HG02588 (cell line): ENCODE measurements around the gene CFAP43.
"Not testable (repeated sequence)": the region's sequence is repeated elsewhere in the genome, so short reads cannot be mapped to it uniquely, and the experiment has no call there.

Experiments
- ATAC-seq: cut with Tn5 transposase; IDR thresholded peaks from one replicate; pipeline ENCODE4 v1.9.1; 2021; ENCODE audit warnings: mild to moderate bottlenecking, moderate library complexity; ENCODE audit not compliant: unreplicated experiment

CFAP43 gene

DNA sequence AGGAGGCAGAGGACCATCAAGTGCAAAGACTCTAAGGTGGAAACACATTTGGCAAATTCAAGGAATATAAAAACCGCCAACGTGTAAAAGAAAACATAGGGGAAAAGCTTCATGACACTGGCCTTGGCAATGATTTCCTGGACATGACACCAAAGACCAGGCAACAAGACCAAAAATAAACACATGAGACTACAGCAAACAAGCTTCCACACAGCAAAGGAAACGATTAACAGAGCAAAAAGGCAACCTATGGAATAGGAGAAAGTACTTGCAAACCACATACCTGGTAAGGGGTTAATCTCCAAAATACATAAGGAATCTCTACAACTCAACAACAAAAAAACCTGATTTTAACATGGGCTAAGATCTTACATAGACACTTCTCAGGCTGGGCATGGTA is 26.0 kb upstream of the CFAP43 start:
- no peak for ATAC-seq

- no peak for ATAC-seq
These were observed 25.1 kb upstream of the CFAP43 start for GRCh38 chr10:104257235-104257634.

DNA sequence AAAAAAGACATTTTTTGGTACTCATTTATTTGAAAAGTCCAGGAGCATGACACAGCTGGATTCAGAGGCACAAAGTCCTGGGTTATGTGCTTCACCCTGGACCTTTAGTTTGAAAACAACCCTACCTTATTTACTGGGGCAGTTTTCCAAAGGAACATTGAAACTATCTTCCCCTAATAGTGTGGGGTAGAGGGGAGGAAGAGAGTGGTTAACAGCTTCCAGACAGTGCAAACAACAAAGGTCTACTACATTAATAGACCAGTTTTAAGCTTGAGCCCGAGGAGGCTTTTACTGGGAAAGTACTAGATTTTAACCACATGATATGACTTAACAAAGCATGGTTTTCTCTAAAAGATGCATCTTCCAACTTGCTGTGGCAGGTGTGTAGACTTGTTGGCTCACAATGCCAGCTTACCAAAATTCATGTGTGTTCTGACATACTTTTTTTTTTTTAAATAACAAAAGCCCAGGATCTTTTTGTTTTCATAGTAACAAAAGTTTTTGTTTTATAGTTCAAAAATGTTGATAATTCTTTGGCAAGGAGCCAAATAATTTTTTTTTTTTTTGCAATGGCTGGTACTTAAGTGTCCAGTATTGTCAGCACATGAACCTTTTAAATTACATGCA is 24.3 kb upstream of the CFAP43 start:
- no peak for ATAC-seq

GRCh38 chr10:104255311-104255981 is 23.3 kb upstream of the CFAP43 start:
- ATAC-seq = no peak

DNA sequence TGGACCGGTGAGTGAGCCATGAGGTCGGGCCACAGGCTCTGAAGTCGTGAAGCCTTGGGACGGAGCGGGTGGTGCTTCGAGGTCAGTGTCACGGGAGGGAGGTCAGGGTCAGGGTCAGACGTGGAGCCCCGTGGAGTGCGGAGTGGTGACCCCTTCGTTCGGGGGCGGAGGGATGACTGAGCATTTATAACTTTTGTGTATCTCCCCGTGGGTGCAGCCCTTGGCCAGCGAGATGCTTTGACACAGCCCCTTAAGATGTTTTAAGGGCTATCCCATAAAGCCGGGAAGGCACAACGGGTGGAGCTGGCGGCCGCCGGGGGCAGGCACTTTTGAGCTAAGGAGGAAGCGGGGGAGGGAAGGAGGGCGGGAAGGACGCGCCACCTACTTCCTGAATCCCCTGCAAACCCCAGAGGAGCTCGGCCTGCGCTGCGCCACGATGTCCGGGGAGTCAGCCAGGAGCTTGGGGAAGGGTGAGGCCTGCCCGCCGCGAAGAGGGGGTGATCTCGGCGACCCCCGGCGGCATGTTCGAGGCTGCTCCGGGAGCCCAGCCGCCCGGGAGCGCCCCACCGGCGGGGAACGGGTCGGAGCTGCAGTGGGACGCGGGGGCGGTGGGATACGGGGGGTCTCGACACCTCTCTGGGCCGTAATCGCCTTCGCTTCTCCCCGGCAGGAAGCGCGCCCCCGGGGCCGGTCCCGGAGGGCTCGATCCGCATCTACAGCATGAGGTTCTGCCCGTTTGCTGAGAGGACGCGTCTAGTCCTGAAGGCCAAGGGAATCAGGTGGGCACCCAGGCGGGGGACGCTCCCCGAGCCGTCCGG is 22.5 kb upstream of the CFAP43 start, which contains the start of gene GSTO1:
Gene GSTO1 (plus strand): TSS at position 400 of the 818 bp plus-strand sequence. CDS start 37 bp downstream, at position 437.
- peak; percentile 75 for ATAC-seq

GRCh38 chr10:104253606-104254410 is 21.6 kb upstream of the CFAP43 start:
- ATAC-seq = no peak

- ATAC-seq = no peak
These were observed 20.9 kb upstream of the CFAP43 start for GRCh38 chr10:104253106-104253505.

DNA sequence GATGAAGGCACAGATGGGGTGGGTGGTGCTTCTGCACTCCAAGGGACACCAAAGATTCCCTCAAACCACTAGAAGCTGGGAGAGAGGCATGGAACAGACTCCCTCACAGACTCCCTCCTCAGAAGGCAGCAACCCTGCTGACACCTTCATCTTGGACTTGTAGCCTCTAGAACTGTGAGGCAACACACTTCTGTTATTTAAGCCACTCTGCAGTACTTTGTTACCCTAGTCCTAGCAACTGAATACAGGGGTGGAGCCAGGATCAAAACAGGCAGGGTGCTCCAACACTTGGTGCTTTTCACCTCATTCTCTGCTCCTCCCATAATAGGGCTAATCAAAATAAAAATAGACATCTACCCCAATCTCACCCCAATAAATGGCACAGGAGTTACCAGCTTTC is 20.2 kb upstream of the CFAP43 start:
- ATAC-seq = no peak

DNA sequence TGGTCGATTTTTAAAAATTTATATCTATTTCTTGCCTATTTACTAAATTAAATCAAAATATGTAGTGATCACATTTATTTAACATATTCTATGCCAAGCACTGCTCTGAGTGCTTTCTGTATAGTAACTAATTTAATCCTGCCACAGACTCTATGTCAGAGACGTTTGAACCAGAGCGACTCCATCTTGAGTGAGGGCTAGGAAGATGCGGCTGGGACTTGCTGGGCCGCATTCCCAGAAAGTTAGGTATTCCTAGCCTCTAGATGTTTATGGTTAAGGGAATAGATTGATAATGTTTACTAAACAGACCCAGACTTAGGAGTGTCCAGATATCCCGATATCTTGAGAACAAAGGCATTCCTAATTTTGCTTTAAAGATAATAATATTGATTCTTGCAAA is 19.3 kb upstream of the CFAP43 start:
- ATAC-seq = no peak

DNA sequence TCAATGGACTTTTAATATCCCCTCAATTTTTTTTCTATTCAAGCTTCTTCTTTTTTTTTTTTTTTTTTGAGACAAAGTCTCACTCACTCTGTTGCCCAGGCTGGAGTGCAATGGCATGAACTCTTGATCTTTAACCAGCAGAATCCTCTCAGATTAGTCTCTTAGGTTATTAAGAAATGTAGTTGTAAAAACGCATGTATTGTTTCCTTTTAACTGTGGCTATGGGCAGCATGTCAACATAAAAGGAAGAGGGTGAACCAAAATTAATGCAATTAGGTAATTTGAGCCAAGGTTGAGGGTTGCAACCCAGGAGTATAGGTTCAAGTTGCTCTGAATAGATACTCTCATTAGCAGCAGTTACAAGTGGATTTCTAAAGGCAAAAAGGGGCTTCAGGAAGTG is 18.2 kb upstream of the CFAP43 start:
- no peak for ATAC-seq

- ATAC-seq = not testable (repeated sequence)
These were observed 16.8 kb upstream of the CFAP43 start for GRCh38 chr10:104248931-104249330.

- no peak for ATAC-seq
These were observed 15.5 kb upstream of the CFAP43 start for GRCh38 chr10:104247513-104248146.

GRCh38 chr10:104246976-104247375 is 14.8 kb upstream of the CFAP43 start:
- no peak for ATAC-seq

DNA sequence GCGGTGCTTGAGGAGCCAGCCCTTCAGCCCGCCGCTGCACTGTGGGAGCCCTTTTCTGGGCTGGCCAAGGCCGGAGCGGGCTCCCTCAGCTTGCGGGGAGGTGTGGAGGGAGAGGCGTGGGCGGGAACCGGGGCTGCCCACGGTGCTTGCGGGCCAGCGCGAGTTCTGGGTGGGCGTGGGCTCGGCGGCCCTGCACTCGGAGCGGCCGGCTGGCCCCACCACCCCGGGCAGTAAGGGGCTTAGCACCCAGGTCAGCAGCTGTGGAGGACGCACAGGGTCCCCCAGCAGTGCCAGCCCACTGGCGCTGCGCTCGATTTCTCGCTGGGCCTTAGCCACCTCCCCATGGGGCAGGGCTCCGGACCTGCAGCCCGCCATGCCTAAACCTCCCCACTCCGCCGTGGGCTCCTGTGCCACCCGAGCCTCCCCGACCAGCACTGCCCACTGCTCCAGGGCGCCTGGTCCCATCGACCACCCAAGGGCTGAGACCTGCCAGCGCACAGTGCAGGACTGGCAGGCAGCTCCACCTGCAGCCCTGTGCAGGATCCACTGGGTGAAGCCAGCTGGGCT is 13.0 kb upstream of the CFAP43 start:
- no peak for ATAC-seq

DNA sequence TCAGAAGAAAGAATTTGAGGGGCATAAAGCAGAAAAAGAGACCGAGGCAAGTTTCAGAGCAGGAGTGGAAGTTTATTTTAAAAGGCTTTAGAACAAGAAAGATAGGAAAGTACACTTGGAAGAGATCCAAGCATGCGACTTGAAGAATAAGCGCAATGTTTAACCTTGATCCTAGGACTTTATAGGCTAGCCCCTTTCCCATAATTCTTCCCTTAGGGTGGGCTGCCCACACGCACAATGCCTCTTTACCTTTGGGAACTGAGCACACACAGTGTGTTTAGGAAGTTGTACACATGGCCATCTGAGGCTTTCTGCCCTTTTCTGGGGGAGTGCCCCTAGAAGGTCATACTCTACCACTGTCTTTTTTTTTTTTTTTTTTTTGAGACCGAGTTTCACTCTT is 11.3 kb upstream of the CFAP43 start:
- ATAC-seq = no peak

DNA sequence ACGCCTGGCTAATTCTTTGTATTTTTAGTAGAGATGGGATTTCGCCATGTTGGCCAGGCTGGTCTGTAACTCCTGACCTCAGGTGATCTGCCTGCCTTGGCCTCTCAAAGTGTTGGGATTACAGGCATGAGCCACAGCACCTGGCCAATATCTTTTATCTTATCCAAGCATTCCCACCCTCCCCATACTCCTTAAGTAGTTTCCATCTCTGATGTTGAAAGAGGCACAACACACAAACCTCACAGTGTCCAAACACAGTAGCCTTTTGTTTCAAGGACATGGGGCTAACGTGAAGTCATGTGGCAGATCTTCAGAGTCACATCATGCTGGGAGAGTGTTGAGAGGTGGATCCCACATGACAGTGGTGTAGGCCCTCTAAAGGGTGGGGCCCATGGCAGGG is 10.8 kb upstream of the CFAP43 start:
- ATAC-seq = not testable (repeated sequence)

DNA sequence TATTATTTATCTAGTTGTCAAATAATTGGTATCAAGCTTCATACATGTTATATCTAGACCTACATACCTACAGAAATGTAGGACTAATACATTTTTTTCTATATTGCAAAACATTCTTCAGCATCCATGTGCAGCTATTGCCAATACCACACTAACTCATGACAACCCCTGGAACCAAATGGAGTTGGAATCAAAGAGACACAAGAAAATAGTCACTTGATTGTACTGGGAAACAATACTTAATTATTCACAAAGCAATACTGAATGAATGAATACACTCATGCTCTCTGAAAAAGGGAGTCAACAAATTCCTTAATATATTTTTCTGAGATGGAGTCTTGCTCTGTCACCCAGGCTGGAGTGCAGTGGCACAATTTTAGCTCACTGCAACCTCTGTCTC is 10.4 kb upstream of the CFAP43 start:
- ATAC-seq = no peak

- ATAC-seq = no peak
These were observed 7.9 kb upstream of the CFAP43 start for GRCh38 chr10:104240078-104240477.

- no peak for ATAC-seq
These were observed 3.6 kb upstream of the CFAP43 start for GRCh38 chr10:104235801-104236200.

GRCh38 chr10:104234934-104235333 is 2.8 kb upstream of the CFAP43 start:
- no peak for ATAC-seq
